Natural killer cell (primary cell): ENCODE data around the gene BLOC1S5. TPM values are rescaled to one million over a fixed set of nuclear protein-coding genes. Genes with fewer than 3 reads are reported as not detected.

Experiments used
- ATAC-seq, 3 donors: fragments of 150-1000 bp in 2 of 3; fragments of 200-7000 bp in 1 of 3; cut with Tn5 transposase; 1 replicate in 1 of 3; 2 replicates in 2 of 3; pipeline ENCODE4 v1.10.0; 2021; ENCODE audit warnings: mild to moderate bottlenecking in 2 of 3, moderate library complexity in 2 of 3
- DNase-seq, 2 donors: peaks; one replicate each; pipeline versions ENCODE4 v3.0.0 to v3.0.0-alpha.2; 2013 to 2021; ENCODE audit warnings: mixed read lengths in 1 of 2
- H3K27ac ChIP-seq: one replicate; pipeline ENCODE4 v1.5.1; 2013; ENCODE audit warnings: mild to moderate bottlenecking, low read length
- H3K27me3 ChIP-seq: one replicate; pipeline ENCODE4 v1.6.1; 2013; ENCODE audit warnings: low read length; ENCODE audit not compliant: control insufficient read depth, insufficient read depth
- H3K36me3 ChIP-seq: one replicate; pipeline ENCODE4 v1.6.1; 2013; ENCODE audit warnings: low read length; ENCODE audit not compliant: control insufficient read depth, insufficient read depth
- H3K4me1 ChIP-seq: one replicate; pipeline ENCODE4 v1.6.1; 2013; ENCODE audit warnings: low read length; ENCODE audit not compliant: control insufficient read depth, insufficient read depth
- H3K4me3 ChIP-seq: one replicate; pipeline ENCODE4 v1.5.1; 2013; ENCODE audit warnings: low read length
- H3K9me3 ChIP-seq: one replicate; pipeline ENCODE4 v1.6.1; 2013; ENCODE audit warnings: low read length; ENCODE audit not compliant: control insufficient read depth, insufficient read depth
- H3K27ac Mint-ChIP-seq, 2 donors: one replicate each; pipeline ENCODE4 v1.8.0; 2022; ENCODE audit warnings: mild to moderate bottlenecking in 2 of 2, mixed read lengths in 2 of 2, moderate library complexity in 1 of 2
- H3K27me3 Mint-ChIP-seq, 2 donors: one replicate each; pipeline ENCODE4 v1.8.0; 2022; ENCODE audit warnings: low read depth in 2 of 2, mixed read lengths in 2 of 2
- H3K36me3 Mint-ChIP-seq: one replicate; pipeline ENCODE4 v1.8.0; 2022; ENCODE audit warnings: mixed read lengths
- H3K4me1 Mint-ChIP-seq, 2 donors: one replicate each; pipeline ENCODE4 v1.8.0; 2022; ENCODE audit warnings: mixed read lengths in 2 of 2
- H3K4me3 Mint-ChIP-seq: one replicate; pipeline ENCODE4 v1.8.0; 2022; ENCODE audit warnings: mild to moderate bottlenecking, moderate library complexity, mixed read lengths
- H3K9me3 Mint-ChIP-seq, 2 donors: one replicate each; pipeline ENCODE4 v1.8.0; 2022; ENCODE audit warnings: mixed read lengths in 2 of 2
- WGBS: methylation state at CpG from one replicate; pipeline ENCODE4 v1.1.7; 2013; ENCODE audit warnings: missing lambda C conversion rate; ENCODE audit not compliant: insufficient coverage; 5-methylcytosine and 5-hydroxymethylcytosine counted together
- intact Hi-C: fragments of 100-400 bp; cut with micrococcal nuclease; formaldehyde crosslinking; loops from one replicate; pipeline ENCODE4 v1.14.2; 2022
- total RNA-seq, 4 donors: library from RNA; stranded (reverse); fragments of 120-200 nt in 1 of 4; gene quantifications; one replicate each; pipeline versions ENCODE4 v1.2.3 to v1.2.4, GENCODE V29; 2013 to 2022
- TF ChIP-seq, protein P1 (sequence below): fragments of 200-600 bp; IDR thresholded peaks from one replicate; pipeline ENCODE4 v1.8.0; 2022; ENCODE audit warnings: antibody characterized with exemption

BLOC1S5 gene
- total RNA-seq, 3 donors from 2014 or later (not counting 1 experiment from before 2014, with no cell fraction given) = 11.2 to 15.9 (median 15.4) TPM

DNA sequence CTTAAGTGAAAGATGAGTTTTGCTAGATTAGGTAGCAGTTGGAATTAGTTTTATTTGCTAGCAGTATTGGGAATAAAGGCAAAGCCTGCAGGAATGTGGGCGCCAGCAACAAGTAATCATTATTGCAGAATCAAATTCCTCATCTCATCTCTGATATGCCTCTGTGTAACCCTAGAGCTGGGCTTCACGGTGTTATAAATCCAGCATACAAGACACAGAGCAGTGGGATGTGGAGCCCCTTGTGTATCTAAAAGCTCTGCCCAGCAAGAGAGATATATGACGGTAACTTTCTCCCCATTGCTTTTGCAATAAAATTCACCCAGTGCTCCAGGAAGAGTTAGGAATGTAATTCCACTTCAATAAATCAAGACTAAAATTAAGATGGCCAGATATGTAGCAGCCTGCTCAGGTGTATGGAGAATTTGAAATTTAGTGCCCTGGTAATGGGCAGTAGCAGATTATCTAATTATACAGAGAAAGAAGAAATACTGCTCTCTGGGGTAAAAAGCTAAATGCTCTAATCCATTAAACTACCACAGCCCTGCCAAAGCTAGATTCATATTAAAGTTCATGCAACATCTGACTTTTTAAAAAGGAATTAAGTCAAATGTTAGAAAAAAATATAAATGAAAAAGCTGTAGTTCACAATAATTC, 5.6 kb upstream of the BLOC1S5 start:
- H3K27me3 ChIP-seq = no peaks in the 10 kb centered on the region
- Mint-ChIP-seq H3K36me3 (no peaks in the 10 kb centered on the region), H3K4me1 (peaks cover 0 to 5% of the 10 kb centered on the region in 2 donors), H3K4me3 (no peak overlapping the region), H3K27ac (no peak overlapping the region), H3K27me3 (peaks cover 3 to 7% of the 10 kb centered on the region in 2 donors), H3K9me3 (no peaks in the 10 kb centered on the region)
- intact Hi-C loops = no loop called here
- peaks cover 5% of the 10 kb centered on the region for H3K4me1 ChIP-seq
- no peak overlapping the region for H3K4me3 ChIP-seq
- whole genome bisulfite sequencing = 93% methylated on average over 3 of the region's 3 CpGs
- no peaks in the 10 kb centered on the region for H3K9me3 ChIP-seq
- H3K27ac ChIP-seq = no peak overlapping the region
- no peaks in the 10 kb centered on the region for H3K36me3 ChIP-seq
- DNase-seq = no peak
- TF ChIP-seq, protein P1, sequence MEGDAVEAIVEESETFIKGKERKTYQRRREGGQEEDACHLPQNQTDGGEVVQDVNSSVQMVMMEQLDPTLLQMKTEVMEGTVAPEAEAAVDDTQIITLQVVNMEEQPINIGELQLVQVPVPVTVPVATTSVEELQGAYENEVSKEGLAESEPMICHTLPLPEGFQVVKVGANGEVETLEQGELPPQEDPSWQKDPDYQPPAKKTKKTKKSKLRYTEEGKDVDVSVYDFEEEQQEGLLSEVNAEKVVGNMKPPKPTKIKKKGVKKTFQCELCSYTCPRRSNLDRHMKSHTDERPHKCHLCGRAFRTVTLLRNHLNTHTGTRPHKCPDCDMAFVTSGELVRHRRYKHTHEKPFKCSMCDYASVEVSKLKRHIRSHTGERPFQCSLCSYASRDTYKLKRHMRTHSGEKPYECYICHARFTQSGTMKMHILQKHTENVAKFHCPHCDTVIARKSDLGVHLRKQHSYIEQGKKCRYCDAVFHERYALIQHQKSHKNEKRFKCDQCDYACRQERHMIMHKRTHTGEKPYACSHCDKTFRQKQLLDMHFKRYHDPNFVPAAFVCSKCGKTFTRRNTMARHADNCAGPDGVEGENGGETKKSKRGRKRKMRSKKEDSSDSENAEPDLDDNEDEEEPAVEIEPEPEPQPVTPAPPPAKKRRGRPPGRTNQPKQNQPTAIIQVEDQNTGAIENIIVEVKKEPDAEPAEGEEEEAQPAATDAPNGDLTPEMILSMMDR = no peak
- ATAC-seq = no peak

DNA sequence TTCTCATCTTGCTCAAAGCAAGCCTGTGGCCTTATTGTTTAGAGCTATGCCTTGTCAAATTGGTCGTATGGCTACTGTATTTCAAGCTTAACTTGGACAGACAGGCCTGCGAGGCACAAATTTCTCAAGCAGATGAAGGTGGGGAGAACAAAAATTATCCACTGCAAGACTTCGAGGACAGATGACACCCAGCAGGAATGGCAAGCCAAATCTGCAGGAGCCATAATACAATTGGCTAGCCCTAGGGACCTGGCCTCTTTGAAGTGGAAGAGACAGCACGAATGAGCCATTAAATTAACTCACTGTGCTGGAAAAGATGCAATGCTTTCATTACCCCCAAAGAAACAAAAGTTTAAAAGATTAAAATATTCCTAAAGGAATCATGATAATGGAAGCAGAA, 5.0 kb upstream of the BLOC1S5 start:
- H3K27me3 Mint-ChIP-seq = peaks cover 3 to 7% of the 10 kb centered on the region in 2 donors
- Histone ChIP-seq H3K4me1 (peaks cover 7% of the 10 kb centered on the region), H3K27me3 (no peaks in the 10 kb centered on the region), H3K4me3 (no peak overlapping the region), H3K27ac (no peak overlapping the region), H3K36me3 (no peaks in the 10 kb centered on the region), H3K9me3 (no peaks in the 10 kb centered on the region)
- TF ChIP-seq, protein P1 = no peak
- H3K4me1 Mint-ChIP-seq = peaks cover 0 to 9% of the 10 kb centered on the region in 2 donors
- H3K9me3 Mint-ChIP-seq = no peaks in the 10 kb centered on the region
- intact Hi-C loops = no loop called here
- DNase-seq (no peak), ATAC-seq (no peak)
- WGBS = 82% methylated on average over 4 of the region's 4 CpGs
- no peaks in the 10 kb centered on the region for H3K36me3 Mint-ChIP-seq
- H3K4me3 Mint-ChIP-seq = no peak overlapping the region
- H3K27ac Mint-ChIP-seq = no peak overlapping the region

GRCh38 chr6:8066108-8066507, 1.9 kb upstream of the BLOC1S5 start:
- H3K27ac Mint-ChIP-seq = no peak overlapping the region
- H3K36me3 ChIP-seq = peaks cover 8% of the 10 kb centered on the region
- intact Hi-C loops = no loop called here

More at GRCh38 chr6:8066108-8066507, 1.9 kb upstream of the BLOC1S5 start:
- Mint-ChIP-seq H3K9me3 (no peaks in the 10 kb centered on the region), H3K36me3 (no peaks in the 10 kb centered on the region), H3K27me3 (peaks cover 3 to 7% of the 10 kb centered on the region in 2 donors), H3K4me1 (peaks cover 7 to 21% of the 10 kb centered on the region in 2 donors), H3K4me3 (peak overlapping the region; percentile 28)
- Histone ChIP-seq H3K4me1 (peaks cover 7% of the 10 kb centered on the region), H3K27ac (no peak overlapping the region), H3K27me3 (no peaks in the 10 kb centered on the region), H3K4me3 (no peak overlapping the region), H3K9me3 (no peaks in the 10 kb centered on the region)
- no peak for ATAC-seq
- no peak for DNase-seq
- 98% methylated on average over 4 of the region's 4 CpGs for WGBS
- TF ChIP-seq, protein P1 = no peak
